Measurements from ENCODE around the gene FSTL4.

The FSTL4 gene

DNA sequence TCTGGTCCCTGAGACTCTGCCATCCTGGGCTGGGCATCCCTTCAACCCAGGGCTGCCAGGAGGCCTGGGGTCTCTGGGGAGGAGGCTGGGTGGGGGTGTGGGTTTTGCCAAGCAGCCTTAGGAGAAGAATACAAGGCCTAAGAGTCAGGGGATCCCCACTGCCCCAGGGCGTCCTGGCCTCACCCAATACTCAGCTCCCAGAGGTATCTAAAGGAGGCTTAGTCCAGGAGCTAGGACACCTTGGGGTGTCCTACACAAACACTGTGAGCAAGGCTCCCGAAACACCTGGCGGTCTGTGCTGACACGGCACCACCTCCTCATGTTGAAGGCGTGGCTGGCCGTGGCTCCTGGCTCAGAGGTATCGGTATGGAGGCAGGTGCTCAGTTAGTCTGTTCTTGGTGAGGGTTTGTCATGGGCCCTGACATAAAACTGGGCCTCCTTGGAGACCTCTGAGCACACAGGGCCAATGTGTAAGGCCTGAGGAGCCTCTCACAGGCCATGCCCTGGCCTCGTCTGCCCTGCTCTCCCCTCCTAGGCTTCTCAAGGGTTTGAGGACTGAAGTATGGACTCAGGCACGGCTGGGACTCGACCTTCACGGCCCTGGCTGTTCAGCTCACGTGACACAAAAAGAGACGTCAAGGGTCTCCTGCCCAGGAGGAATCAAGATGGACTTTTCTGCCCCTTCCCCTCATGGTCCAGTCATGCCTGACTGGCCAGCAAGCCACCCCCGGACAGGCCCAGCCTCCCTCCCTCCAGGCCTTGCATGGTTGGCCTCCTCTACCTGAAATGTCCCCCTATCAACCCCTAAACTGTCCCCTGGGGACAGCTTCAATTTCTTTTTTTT is 277.3 kb downstream of the FSTL4 start:
- no peak for DNase-seq

DNA sequence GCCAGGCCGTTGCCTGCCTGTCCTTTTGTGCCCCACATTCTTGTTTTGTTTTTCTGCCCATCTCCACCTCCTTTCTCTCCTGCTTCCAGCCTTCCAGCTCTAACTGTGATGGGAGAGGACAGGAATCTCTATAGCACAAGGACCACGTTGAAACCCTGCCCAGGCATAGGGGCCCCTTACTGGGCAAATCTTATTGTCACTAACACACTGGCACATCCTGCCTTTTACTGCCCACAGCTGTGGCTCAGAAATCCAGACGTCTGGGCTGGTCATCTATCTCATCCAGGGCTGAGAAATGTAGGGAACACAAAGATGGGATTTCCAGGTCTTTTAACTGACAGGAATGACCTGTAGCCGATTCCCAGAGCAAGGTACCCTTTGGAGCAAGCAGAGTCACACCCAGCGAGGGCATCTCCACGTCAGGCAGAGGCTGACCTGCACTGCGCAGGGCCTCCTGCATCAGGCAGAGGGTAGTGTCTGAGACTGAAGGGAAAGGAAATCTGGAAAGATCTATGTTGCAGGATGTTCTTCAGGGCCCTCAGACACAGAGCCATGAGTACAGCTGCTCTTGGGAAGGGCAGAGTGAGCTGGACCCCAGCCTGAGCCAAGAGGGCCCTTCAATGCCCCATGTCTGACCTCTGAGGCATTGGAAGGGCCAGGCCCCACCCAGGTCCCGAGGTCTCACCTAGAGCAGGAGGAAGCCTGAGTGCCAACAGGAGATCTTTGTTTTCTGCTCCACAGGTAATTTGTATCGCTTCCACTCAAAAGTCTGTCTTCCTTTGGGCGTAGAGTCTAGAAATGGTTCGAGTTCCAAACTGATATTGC is 278.8 kb downstream of the FSTL4 start:
- no peak for DNase-seq

GRCh38 chr5:133332439-133333024 is 279.8 kb downstream of the FSTL4 start:
- DNase-seq: no peak

DNA sequence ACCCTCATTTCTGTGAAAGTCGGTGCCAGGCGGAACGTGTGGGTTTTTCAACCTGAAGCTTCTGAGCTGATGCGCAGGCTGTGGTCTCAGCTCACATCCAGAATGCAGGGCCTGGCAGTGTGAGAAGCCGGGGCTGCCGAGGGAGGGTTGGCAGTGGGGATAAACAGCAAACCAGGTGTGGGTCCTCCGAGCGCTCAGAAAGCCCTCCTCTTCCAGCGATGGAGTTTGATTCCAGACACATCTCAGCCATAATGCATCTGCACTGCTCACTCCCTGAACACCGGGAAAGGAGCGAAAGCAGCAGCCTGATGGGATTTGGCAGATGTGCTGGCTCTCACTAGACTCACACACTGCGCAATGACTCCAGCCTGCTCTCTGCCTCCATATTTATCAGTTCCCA is 280.4 kb downstream of the FSTL4 start:
- no peak for DNase-seq

DNA sequence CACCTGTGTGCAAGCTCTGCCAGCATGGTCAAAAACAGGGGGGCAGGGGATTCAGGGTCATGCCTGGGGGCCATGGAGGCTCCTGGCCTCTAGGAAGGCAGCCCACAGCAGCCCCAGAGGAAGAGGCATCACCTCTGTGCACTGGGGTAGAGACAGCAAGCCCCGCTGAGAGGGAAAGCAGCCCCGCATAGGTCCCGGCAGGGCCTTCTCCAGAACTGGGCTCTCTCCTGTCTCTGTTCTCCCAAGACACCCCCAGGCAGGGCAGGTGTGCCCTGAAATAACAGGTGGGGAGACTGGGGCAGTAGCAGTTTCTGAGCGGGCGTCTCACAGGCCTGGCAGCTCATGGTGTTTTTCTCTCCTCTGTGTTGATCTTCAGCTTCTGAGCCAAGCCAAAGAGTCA is 281.4 kb downstream of the FSTL4 start:
- no peak for DNase-seq

GRCh38 chr5:133328800-133329199 is 283.5 kb downstream of the FSTL4 start:
- DNase-seq: no peak

GRCh38 chr5:133327946-133328401 is 284.4 kb downstream of the FSTL4 start:
- no peak for DNase-seq

DNA sequence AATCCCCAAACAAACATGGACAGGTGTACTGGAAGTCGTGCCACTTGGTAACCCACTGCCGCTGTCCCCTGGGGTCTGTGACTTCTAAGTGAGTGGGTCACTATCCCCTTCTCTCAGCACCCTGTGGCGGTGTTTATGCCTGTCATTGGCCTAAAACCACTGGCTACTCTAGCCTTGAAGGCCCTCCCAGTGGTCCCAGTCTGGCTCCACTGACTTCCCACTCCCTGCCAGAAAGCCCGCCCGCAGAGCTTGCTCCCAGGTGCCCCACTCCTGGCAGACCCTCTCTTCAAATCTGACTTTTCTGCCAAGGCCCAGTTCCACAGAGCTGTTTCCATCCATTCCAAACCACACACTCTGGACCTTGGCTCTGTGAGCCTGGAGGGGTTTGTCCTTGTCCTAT is 286.0 kb downstream of the FSTL4 start:
- DNase-seq: no peak

- no peak for DNase-seq
These were observed 286.5 kb downstream of the FSTL4 start for GRCh38 chr5:133325864-133326263.

DNA sequence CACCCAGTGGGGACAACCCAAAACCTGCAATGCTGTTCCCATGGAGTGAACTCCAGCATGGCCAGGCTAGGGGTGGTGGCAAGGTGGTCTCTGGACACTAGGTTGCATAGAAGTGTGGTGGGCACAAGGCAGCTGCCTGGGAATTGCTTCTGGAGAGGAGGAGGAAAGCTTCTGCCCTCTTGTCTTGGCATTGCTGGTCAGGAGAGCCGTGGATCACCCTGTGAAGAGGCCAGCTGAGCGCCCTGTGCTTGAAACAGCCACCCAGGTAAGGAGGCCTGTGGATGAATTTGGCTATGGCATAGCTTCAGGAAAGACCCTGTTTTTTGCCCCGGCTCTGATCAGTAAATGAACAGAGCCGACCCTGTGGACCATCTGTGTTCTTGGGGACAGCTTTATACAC is 287.4 kb downstream of the FSTL4 start:
- DNase-seq: no peak

- no peak for DNase-seq
These were observed 288.6 kb downstream of the FSTL4 start for GRCh38 chr5:133323494-133324457.

GRCh38 chr5:133322743-133323142 is 289.6 kb downstream of the FSTL4 start:
- no peak for DNase-seq

DNA sequence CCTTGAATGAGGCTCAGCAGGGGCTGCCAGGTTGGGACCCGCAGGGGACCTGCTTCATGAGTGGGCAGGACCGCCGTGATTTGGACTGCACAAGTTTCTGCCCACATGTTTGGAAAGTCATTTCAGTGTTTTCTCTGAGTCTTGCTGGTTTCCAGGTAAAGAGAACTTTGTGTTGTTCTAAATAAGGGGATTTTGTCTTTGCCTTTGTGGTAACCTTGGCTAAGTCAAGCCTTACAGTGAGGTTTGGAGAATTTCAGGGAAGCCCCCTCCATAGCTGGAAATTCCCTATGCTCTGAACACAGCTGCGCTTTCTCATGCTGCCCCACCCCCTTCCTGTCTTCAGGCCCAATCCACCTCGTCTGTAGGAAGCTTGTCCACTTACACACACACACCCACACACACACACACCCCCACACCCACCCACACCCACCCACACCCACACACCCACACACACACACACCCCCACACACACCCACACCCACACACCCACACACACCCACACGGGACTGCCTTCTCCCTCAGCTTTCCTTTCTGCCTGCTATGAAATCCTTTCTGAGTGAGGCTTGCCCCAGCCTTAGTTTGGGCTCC is 290.4 kb downstream of the FSTL4 start:
- DNase-seq: no peak

DNA sequence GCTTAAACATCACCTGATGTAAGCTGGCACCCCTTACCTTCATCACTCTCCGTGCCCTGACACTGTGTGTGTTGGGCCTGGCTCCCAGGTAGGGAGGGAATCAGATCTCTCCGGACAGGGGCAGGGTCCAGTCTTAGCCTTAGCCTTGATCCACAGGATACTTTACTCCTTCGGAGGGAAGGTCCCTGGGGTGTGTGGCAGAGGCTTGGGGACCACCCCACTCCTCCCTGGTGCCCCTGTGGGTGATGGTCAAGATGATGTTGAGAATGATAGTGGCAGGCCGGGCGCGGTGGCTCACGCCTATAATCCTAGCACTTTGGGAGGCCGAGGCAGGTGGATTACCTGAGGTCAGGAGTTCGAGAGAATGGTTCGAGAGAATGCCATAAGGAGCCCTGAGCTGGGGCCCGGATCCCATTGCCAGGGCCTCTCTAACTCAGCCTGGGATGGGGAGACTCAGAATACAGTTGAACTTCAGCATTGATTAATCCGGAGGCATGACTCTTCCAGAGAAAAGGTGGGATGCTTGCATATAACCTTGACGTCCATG is 291.0 kb downstream of the FSTL4 start:
- DNase-seq: no peak

DNA sequence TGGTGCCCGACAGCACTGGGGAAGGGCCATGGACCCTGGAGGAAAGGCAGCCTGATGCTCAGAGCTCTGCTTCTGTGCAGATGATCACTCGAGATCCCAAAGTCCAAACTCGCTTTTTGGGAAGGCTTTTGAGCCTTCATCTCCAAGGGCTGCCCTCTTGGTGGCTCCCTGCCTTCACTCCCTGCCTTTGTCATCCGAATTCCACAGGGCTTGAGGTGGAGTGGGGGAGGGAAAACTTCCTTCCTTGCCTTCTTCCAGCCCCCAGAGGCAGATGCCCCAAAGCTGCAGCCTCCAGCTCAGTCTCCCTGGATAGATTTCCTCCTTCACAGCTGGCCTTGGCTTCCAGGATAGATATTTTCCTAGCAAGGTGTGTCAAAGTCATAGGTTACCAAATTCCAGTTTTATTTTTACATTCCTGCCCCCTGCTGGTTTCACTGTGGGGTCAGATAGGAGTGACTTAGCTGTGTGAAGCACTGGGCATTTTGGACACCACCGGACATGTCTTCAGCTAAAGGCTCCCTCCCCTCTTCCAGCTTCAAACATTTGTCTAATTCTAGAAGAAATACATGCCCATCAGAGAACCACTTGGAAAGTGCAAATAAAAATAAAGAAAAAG is 292.3 kb downstream of the FSTL4 start:
- no peak for DNase-seq

- DNase-seq: no peak
These were observed 293.1 kb downstream of the FSTL4 start for GRCh38 chr5:133319244-133319643.

DNA sequence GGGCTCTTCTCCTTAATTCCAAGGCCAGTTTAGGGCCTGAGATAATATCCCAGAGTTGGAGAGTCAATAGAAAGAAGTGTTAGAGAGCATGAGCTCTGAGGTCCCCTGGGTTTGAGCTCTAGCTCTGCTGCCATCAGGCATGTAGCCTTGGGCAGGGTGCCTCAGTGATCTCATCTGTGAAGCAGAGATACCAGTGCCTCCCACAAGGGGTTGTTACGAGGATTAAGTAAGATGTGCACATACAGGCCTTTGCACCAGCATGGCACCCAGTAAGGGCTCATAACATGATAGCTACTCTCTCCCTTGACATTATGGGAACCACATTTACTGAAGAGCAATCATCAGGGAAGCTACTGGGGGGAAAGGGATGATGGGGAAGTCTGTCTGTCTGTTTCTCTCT is 294.8 kb downstream of the FSTL4 start:
- no peak for DNase-seq

GRCh38 chr5:133316346-133317343 is 295.7 kb downstream of the FSTL4 start:
- DNase-seq: no peak

DNA sequence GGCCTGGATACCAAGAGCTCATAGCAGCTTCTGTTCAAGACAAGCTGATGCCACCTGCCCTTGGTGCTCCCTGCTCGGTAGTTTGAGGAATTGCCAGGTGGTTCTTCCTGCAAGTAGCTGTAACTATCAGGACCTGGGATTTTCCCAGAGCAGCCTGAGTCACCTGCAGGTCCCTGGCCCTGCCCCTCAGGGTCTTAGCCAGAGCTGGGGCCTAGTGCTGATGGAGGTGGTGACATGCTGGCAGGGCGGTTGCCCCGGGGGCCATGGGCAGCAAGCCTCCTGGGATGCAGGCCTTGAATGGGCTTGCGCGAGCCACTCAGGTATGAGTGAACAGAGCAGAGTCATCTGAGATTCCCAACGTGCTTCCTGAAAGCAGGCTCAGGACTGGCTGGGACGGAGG is 298.3 kb downstream of the FSTL4 start:
- DNase-seq: no peak

DNA sequence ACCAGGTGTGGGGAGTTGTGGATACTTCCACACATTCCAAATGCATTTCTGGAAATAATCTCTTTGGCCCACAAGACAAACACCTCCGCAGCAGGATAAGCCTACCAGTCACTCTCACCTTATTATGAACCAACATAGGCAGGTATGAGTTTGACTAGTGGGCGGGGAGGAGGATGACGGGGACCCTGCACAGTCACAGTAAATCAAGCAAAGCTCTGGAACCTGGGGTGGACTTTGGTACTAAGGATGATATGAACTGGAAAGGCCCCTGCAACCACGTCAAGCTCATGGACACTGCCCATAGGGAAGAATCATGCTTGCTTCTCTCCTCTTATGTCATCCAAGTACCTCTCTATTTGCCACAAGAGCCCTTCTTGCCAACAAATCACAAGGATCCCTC is 301.2 kb downstream of the FSTL4 start:
- DNase-seq: no peak
